GM20000 (cell line): ENCODE measurements around the gene HUWE1.

Source experiments
- DNase-seq: peaks from one replicate; pipeline ENCODE4 v3.0.0; 2012; ENCODE audit warnings: low spot score
- CTCF ChIP-seq: IDR thresholded peaks from 2 replicates; pipeline ENCODE4 v1.5.1; 2012; ENCODE audit warnings: mild to moderate bottlenecking, control low read depth; ENCODE audit errors: extremely low read depth, missing control alignments

HUWE1 gene

DNA sequence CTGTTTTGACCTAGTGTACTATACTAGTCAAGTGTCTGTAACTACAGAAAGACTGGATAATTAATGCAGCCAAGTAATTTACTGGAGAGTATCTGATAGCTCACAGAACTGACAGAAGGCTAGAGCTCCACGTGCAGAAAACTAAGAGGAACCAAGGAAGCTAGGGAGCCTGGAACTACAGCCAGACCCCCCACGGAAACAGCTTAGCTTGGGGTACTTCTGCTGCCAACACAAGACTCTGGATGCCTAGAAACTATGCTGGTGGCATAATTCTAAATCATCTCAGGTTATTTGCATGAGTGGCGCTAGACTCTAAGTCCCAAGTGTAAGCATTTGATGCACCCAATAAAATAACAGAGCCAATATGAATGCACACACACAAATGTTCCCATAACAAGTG, 26.5 kb downstream of the HUWE1 start:
- no peak for DNase-seq
- TF ChIP-seq CTCF, result no peak

DNA sequence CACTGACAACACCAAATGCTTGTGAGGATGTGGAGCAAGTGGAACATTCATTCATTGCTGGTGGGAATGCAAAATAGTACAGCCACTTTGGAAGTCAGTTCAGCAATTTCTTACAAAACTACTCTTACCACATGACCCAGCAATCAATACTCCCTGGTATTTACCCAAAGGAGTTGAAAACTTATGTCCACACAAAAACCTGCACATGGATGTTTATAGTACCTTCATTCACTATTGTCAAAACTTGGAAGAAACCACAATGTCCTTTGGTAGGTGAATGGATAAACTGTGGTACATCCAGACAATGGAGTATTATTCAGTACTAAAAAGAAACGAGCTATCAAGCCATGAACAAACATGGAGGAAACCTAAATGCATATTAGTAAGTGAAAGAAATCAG, 27.5 kb downstream of the HUWE1 start:
- no peak for DNase-seq
- TF ChIP-seq CTCF, result no peak

GRCh38 chrX:53656845-53657244, 29.7 kb downstream of the HUWE1 start:
- no peak for TF ChIP-seq CTCF
- no peak for DNase-seq

- no peak for DNase-seq
- TF ChIP-seq CTCF, result no peak
Observed at GRCh38 chrX:53654376-53654775, 32.1 kb downstream of the HUWE1 start.

DNA sequence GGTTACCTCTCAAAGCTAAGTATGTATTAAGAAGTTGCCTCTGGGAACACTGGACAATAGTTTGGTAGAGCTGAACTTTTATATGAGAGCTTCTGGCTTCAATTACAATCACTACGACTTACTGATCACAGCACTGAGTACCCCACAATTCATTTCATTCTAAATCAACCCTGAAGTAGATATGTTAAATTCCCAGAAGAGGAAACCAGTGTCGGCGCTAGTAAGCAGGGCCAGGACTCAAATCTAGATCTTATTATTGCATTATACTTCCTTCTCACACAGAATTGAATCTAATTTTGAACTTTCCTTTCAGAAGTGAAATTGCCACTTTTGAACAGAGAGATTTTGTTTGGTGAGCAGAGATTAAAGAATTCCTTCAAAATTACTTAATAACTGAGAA, 41.8 kb downstream of the HUWE1 start:
- no peak for TF ChIP-seq CTCF
- DNase-seq, result no peak

- TF ChIP-seq CTCF, result no peak
- DNase-seq, result no peak
Observed at GRCh38 chrX:53642337-53642736, 44.2 kb downstream of the HUWE1 start.

- TF ChIP-seq CTCF, result no peak
- DNase-seq, result no peak
Observed at GRCh38 chrX:53639257-53639656, 47.3 kb downstream of the HUWE1 start.
